GM12891 (cell line): ENCODE measurements around the gene IL2RA.

Source experiments
- POLR2A ChIP-seq: IDR thresholded peaks from 2 replicates; pipeline ENCODE4 v1.6.1; 2011; ENCODE audit warnings: low read depth, low read length, control low read depth
- POLR2AphosphoS5 ChIP-seq: IDR thresholded peaks from 2 replicates; pipeline ENCODE4 v1.6.1; 2011; ENCODE audit warnings: low read depth, low read length, control low read depth
- SPI1 ChIP-seq: IDR thresholded peaks from 2 replicates; pipeline ENCODE4 v1.6.1; 2011; ENCODE audit warnings: low read depth, low read length, control low read depth

- no peak for TF ChIP-seq POLR2A
- no peak for TF ChIP-seq POLR2AphosphoS5
- TF ChIP-seq SPI1: no peak
These were observed 5.6 kb downstream of the IL2RA start for GRCh38 chr10:6056411-6057135.
